Right atrium auricular region (tissue), 2 donors: Measurements from ENCODE around the gene MEF2A. TPM values are rescaled to one million over a fixed set of nuclear protein-coding genes. Genes with fewer than 3 reads are reported as not detected.

Experiments
- DNase-seq: peaks from one replicate; pipeline ENCODE4 v3.0.0-alpha.2; 2019; ENCODE audit warnings: low spot score
- H3K27ac ChIP-seq, 2 donors: fragments of 200-600 bp; sonication (generic); 1 replicate in 1 of 2; 2 replicates in 1 of 2; pipeline ENCODE4 v1.5.1; 2016 to 2019
- H3K27me3 ChIP-seq, 2 donors: fragments of 200-600 bp; sonication (generic); one replicate each; pipeline versions ENCODE4 v1.5.1 to v1.6.0; 2017 to 2019
- H3K36me3 ChIP-seq: fragments of 200-600 bp; sonication (generic); one replicate; pipeline ENCODE4 v1.5.1; 2016
- H3K4me1 ChIP-seq, 2 donors: fragments of 200-600 bp; sonication (generic); one replicate each; pipeline versions ENCODE4 v1.5.1 to v1.6.0; 2017 to 2019
- H3K4me3 ChIP-seq, 2 donors: fragments of 200-600 bp; sonication (generic); 1 replicate in 1 of 2; 2 replicates in 1 of 2; pipeline ENCODE4 v1.5.1; 2017 to 2019; ENCODE audit warnings: mild to moderate bottlenecking in 1 of 2, moderate library complexity in 1 of 2
- H3K9me3 ChIP-seq, 2 donors: fragments of 200-600 bp; sonication (generic); one replicate each; pipeline ENCODE4 v1.5.1; 2019
- total RNA-seq, 2 donors: library from RNA; depleted of rRNA; stranded (reverse); fragments of >200 nt; gene quantifications; one replicate each; pipeline ENCODE4 v1.1.0, GENCODE V29; 2016
- TF ChIP-seq, protein P1 (sequence below), 2 donors: fragments of 200-600 bp; sonication (generic); IDR thresholded peaks; one replicate each; pipeline ENCODE4 v1.5.1; 2019; ENCODE audit warnings: antibody characterized with exemption in 2 of 2

Gene MEF2A
- total RNA-seq, 2 donors from 2014 or later: 175 to 245 TPM

DNA sequence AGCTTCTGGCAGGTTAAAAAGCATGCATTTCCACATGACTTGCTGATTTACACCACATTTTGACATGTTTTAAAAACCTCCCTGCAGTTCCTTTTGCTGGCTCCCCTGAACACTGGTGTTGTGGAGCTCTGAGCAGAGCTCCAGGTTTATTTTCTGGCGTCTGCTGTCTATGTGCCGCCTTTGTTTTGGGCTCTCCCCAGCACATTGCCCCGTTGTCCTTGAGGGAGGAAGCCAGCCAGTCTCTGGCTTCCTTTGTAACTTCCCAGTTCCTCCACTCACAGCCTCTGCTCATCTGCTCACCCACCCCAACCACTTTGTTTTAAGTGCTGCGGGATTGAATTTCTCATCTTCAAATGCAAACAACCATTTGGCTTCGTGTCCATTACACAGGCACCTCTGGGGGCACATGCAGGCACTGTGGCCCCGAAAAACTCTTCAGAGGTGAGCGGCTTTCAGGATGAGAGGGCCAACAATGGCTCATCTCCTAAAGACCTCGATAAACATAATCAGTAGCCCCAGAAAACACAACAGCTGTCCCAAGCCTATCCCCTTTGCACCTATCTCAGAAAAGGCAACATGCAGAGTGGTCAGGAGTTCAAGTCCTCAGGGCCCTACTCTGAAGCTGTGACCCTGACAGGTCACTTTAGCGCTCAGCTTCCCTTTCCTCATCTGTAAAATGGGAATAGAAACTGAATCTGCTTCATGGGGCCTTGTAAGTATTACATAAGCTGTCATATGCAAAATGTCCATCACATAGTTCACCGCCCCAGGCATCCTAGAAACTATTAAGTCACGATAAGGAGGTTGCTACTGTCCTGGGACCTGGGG, 1.3 kb upstream of the MEF2A start:
- peaks cover 0 to 37% of the 10 kb centered on the region in 2 donors for H3K4me1 ChIP-seq
- peak overlapping the region; percentile 100 for H3K27ac ChIP-seq
- H3K4me3 ChIP-seq: peak overlapping the region; percentile 28 to 99
- H3K27me3 ChIP-seq: no peaks in the 10 kb centered on the region
- DNase-seq: peak; percentile 64
- no peaks in the 10 kb centered on the region for H3K36me3 ChIP-seq
- TF ChIP-seq, protein P1, sequence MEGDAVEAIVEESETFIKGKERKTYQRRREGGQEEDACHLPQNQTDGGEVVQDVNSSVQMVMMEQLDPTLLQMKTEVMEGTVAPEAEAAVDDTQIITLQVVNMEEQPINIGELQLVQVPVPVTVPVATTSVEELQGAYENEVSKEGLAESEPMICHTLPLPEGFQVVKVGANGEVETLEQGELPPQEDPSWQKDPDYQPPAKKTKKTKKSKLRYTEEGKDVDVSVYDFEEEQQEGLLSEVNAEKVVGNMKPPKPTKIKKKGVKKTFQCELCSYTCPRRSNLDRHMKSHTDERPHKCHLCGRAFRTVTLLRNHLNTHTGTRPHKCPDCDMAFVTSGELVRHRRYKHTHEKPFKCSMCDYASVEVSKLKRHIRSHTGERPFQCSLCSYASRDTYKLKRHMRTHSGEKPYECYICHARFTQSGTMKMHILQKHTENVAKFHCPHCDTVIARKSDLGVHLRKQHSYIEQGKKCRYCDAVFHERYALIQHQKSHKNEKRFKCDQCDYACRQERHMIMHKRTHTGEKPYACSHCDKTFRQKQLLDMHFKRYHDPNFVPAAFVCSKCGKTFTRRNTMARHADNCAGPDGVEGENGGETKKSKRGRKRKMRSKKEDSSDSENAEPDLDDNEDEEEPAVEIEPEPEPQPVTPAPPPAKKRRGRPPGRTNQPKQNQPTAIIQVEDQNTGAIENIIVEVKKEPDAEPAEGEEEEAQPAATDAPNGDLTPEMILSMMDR (IDR thresholded peaks at IDR 0.05): peak in 1 of 2 donors; percentile 14
- H3K9me3 ChIP-seq: no peaks in the 10 kb centered on the region

DNA sequence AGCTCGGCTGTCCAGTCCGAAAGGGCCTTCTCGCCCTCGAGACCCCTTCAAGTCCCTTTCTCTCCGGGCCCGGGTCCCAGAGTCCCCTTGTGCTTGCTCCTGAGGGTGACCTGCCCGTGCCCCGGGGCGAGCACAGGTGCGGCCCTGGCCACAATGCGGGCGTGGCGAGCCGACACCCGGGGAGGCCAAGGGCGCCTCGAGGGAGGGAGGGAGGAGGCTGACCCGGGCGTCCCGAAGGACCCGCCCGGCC, 810 bp upstream of the MEF2A start:
- TF ChIP-seq, protein P1 (IDR thresholded peaks at IDR 0.05): no peak

DNA sequence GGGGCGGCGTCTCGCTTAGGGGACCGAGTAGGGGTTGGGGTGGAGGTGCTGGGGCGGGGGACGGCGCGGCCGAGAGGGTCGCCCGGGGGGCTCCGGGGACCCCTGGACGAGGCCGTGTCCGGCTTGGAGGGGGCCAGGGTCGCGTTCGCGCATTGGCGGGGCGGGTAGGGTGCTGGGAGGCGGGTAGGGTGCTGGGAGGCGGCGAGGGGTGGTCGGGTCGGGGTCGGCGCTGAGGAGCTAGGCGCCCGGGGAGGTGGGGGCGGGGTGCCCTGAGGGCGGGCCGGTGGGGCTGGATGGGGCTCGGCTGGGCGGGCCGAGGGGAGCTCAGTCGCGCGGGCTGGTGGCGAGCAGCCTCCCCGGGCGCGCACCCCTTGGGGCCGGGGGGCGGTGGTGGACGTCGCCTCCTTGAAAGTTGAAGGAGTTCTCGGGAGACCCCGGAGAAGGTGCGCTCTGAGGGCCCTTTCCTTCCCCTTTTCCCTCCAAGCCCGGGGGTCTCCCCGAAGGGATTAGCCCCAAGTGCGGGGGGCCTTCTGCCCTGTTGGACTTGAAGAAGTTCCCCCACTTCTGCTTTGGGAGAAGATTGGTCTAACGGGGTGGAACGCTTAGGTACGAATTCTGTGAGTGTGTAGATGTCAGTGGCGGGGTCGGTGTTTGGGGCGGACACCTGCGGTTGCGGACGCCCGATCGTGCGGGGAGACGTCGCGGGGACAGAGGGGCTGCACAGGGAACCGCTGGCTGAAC, 543 bp downstream of the MEF2A start:
- DNase-seq: no peak

More for the DNA sequence above, 810 bp upstream of the MEF2A start:
- Histone ChIP-seq H3K4me3 (peak overlapping the region; percentile 28 to 99), H3K27me3 (no peaks in the 10 kb centered on the region), H3K9me3 (no peaks in the 10 kb centered on the region), H3K27ac (peak overlapping the region; percentile 100), H3K36me3 (no peaks in the 10 kb centered on the region), H3K4me1 (peaks cover 0 to 38% of the 10 kb centered on the region in 2 donors)
- no peak for DNase-seq

DNA sequence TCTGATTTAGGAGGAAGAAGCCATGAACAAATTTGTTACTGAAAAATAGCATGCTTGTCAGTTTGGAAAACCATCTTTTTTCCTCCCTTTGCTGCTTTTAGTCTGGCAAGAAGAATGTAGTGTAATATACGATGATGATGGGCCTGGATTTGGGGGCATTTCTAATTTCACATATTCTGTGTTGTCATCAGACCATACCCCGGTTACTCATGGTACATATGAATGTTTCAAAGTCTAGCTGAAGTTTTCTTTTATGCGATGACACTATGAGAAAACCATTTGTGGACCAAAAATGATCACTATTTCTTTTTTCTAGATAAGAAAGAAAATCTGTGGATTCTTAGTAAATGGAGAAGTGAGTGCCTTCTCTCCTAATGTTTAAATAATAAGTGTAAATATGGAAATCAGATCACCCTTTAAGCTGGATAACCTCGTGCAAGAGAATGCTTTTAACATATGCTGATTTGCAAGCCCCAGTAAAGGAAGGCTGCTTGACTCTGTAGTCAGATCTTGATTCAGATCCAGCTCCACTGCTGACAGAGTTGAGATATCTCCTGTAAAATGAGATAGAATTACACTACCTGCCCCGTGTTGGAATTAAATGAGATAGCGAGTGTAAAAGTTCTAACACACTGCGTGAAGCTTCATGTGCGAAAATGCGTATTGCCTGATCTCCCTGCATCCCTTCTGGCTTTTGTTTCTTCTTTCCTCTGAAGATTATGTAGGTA, 3.0 kb downstream of the MEF2A start:
- no peaks in the 10 kb centered on the region for H3K27me3 ChIP-seq
- DNase-seq: no peak
- H3K36me3 ChIP-seq: no peaks in the 10 kb centered on the region
- H3K4me3 ChIP-seq: peak overlapping the region; percentile 99 to 100
- H3K4me1 ChIP-seq: peaks cover 0 to 49% of the 10 kb centered on the region in 2 donors
- peak overlapping the region; percentile 100 for H3K27ac ChIP-seq
- TF ChIP-seq, protein P1 (IDR thresholded peaks at IDR 0.05): no peak
- no peaks in the 10 kb centered on the region for H3K9me3 ChIP-seq

More for the DNA sequence above, 543 bp downstream of the MEF2A start:
- no peaks in the 10 kb centered on the region for H3K36me3 ChIP-seq
- peak overlapping the region; percentile 99 to 100 for H3K4me3 ChIP-seq
- H3K27ac ChIP-seq: peak overlapping the region; percentile 100
- H3K27me3 ChIP-seq: no peaks in the 10 kb centered on the region
- TF ChIP-seq, protein P1 (IDR thresholded peaks at IDR 0.05): no peak
- no peaks in the 10 kb centered on the region for H3K9me3 ChIP-seq
- H3K4me1 ChIP-seq: peaks cover 0 to 43% of the 10 kb centered on the region in 2 donors

DNA sequence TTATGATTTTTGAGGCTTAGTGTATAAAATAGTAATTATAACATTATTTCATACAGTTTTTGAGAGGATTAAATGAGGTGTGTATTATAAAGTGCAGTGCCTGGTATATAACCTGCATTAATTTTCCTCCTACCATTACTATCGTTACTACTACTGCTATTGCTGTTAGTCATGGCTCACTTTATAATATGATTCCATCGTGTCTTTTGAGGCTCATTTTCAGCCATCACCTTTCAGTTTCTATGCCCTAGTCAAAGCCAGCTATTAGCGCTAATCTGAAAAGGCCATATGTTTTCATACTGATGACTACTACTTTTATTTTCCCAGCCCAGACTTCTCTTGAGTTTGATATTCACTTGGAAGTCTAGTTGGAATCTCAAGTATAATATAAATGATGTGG, 5.5 kb downstream of the MEF2A start:
- no peak for DNase-seq
- no peak overlapping the region for H3K4me3 ChIP-seq
- TF ChIP-seq, protein P1 (IDR thresholded peaks at IDR 0.05): no peak
- no peak overlapping the region for H3K27ac ChIP-seq
- no peaks in the 10 kb centered on the region for H3K27me3 ChIP-seq
- peaks cover 0 to 41% of the 10 kb centered on the region in 2 donors for H3K4me1 ChIP-seq
- H3K36me3 ChIP-seq: no peaks in the 10 kb centered on the region
- no peaks in the 10 kb centered on the region for H3K9me3 ChIP-seq
